DND-41 (cell line): ENCODE data around the gene DPM3.

Experiments
- CTCF ChIP-seq: IDR thresholded peaks from 2 replicates; pipeline ENCODE4 v1.5.1; 2012; ENCODE audit warnings: borderline replicate concordance, low read length, moderate library complexity, mild to moderate bottlenecking; ENCODE audit not compliant: poor library complexity, severe bottlenecking; ENCODE audit errors: extremely low read depth
- EZH2 ChIP-seq: IDR thresholded peaks from 3 replicates; pipeline ENCODE4 v1.6.1; 2012; ENCODE audit warnings: borderline replicate concordance, low read depth, mild to moderate bottlenecking, moderate library complexity, low read length, inconsistent platforms; ENCODE audit not compliant: severe bottlenecking

GRCh38 chr1:155092131-155092530 lies 48.2 kb downstream of the DPM3 start:
- TF ChIP-seq CTCF, result no peak
- no peak for TF ChIP-seq EZH2
